GM21723 (cell line): Measurements from ENCODE around the gene RFTN1.

Source experiments
- ATAC-seq: cut with Tn5 transposase; IDR thresholded peaks from one replicate; pipeline ENCODE4 v1.9.1; 2021; ENCODE audit warnings: mild to moderate bottlenecking, moderate library complexity; ENCODE audit not compliant: unreplicated experiment

Gene RFTN1

GRCh38 chr3:16471897-16472296, 41.6 kb downstream of the RFTN1 start:
- no peak for ATAC-seq

- no peak for ATAC-seq
Observed at GRCh38 chr3:16470590-16470989, 42.9 kb downstream of the RFTN1 start.

- no peak for ATAC-seq
Observed at GRCh38 chr3:16468336-16469098, 45.0 kb downstream of the RFTN1 start.

GRCh38 chr3:16468002-16468335, 45.5 kb downstream of the RFTN1 start:
- ATAC-seq, result no peak

- peak; percentile 80 for ATAC-seq
Observed at GRCh38 chr3:16467393-16467792, 46.1 kb downstream of the RFTN1 start.

- no peak for ATAC-seq
Observed at GRCh38 chr3:16466822-16467221, 46.7 kb downstream of the RFTN1 start.

- no peak for ATAC-seq
Observed at GRCh38 chr3:16464511-16465148, 48.9 kb downstream of the RFTN1 start.

GRCh38 chr3:16463914-16464313, 49.6 kb downstream of the RFTN1 start:
- no peak for ATAC-seq

GRCh38 chr3:16463119-16463518, 50.4 kb downstream of the RFTN1 start:
- no peak for ATAC-seq

- no peak for ATAC-seq
Observed at GRCh38 chr3:16462679-16463078, 50.8 kb downstream of the RFTN1 start.

GRCh38 chr3:16461463-16462245, 51.8 kb downstream of the RFTN1 start:
- no peak for ATAC-seq

- no peak for ATAC-seq
Observed at GRCh38 chr3:16460886-16461285, 52.6 kb downstream of the RFTN1 start.

- no peak for ATAC-seq
Observed at GRCh38 chr3:16460273-16460672, 53.2 kb downstream of the RFTN1 start.

GRCh38 chr3:16456784-16457415, 56.6 kb downstream of the RFTN1 start:
- no peak for ATAC-seq

GRCh38 chr3:16455966-16456365, 57.5 kb downstream of the RFTN1 start:
- ATAC-seq, result no peak

GRCh38 chr3:16455001-16455400, 58.5 kb downstream of the RFTN1 start:
- ATAC-seq, result no peak

GRCh38 chr3:16452261-16452660, 61.2 kb downstream of the RFTN1 start:
- no peak for ATAC-seq

- ATAC-seq, result no peak
Observed at GRCh38 chr3:16449369-16449768, 64.1 kb downstream of the RFTN1 start.

GRCh38 chr3:16448639-16449070, 64.8 kb downstream of the RFTN1 start:
- no peak for ATAC-seq

GRCh38 chr3:16447135-16447534, 66.4 kb downstream of the RFTN1 start:
- no peak for ATAC-seq

GRCh38 chr3:16444344-16444743, 69.2 kb downstream of the RFTN1 start:
- ATAC-seq, result no peak
